ENCODE data around the gene DCUN1D2.

The DCUN1D2 gene

GRCh38 chr13:113428469-113428865, 62.0 kb downstream of the DCUN1D2 start:
- in situ Hi-C loops (cut with HindIII; ENCODE audit: low sequenced_read_pairs): no loop called here

- in situ Hi-C loops (cut with HindIII; ENCODE audit: low sequenced_read_pairs): no loop called here
These were observed 62.7 kb downstream of the DCUN1D2 start for GRCh38 chr13:113427562-113428468.

GRCh38 chr13:113426591-113426986, 63.9 kb downstream of the DCUN1D2 start:
- in situ Hi-C loops (cut with HindIII; ENCODE audit: low sequenced_read_pairs): no loop called here

GRCh38 chr13:113425941-113426590, 64.4 kb downstream of the DCUN1D2 start:
- in situ Hi-C loops (cut with HindIII; ENCODE audit: low sequenced_read_pairs): no loop called here

- in situ Hi-C loops (cut with HindIII; ENCODE audit: low sequenced_read_pairs): no loop called here
These were observed 66.9 kb downstream of the DCUN1D2 start for GRCh38 chr13:113423520-113424163.

GRCh38 chr13:113422807-113423519, 67.5 kb downstream of the DCUN1D2 start:
- in situ Hi-C loops (cut with HindIII; ENCODE audit: low sequenced_read_pairs): no loop called here

- in situ Hi-C loops (cut with HindIII; ENCODE audit: low sequenced_read_pairs): no loop called here
These were observed 68.7 kb downstream of the DCUN1D2 start for GRCh38 chr13:113421673-113422270.

- in situ Hi-C loops (cut with HindIII; ENCODE audit: low sequenced_read_pairs): no loop called here
These were observed 69.5 kb downstream of the DCUN1D2 start for GRCh38 chr13:113420833-113421600.

- in situ Hi-C loops (cut with HindIII; ENCODE audit: low sequenced_read_pairs): no loop called here
These were observed 70.3 kb downstream of the DCUN1D2 start for GRCh38 chr13:113420232-113420631.

- in situ Hi-C loops (cut with HindIII; ENCODE audit: low sequenced_read_pairs): no loop called here
These were observed 70.8 kb downstream of the DCUN1D2 start for GRCh38 chr13:113419531-113420193.

GRCh38 chr13:113418722-113419049, 71.8 kb downstream of the DCUN1D2 start:
- in situ Hi-C loops (cut with HindIII; ENCODE audit: low sequenced_read_pairs): no loop called here

GRCh38 chr13:113417836-113418721, 72.4 kb downstream of the DCUN1D2 start:
- in situ Hi-C loops (cut with HindIII; ENCODE audit: low sequenced_read_pairs): no loop called here

GRCh38 chr13:113417008-113417751, 73.3 kb downstream of the DCUN1D2 start:
- in situ Hi-C loops (cut with HindIII; ENCODE audit: low sequenced_read_pairs): no loop called here

- in situ Hi-C loops (cut with HindIII; ENCODE audit: low sequenced_read_pairs): no loop called here
These were observed 74.7 kb downstream of the DCUN1D2 start for GRCh38 chr13:113415825-113416224.

- in situ Hi-C loops (cut with HindIII; ENCODE audit: low sequenced_read_pairs): no loop called here
These were observed 75.5 kb downstream of the DCUN1D2 start for GRCh38 chr13:113415032-113415431.

- in situ Hi-C loops (cut with HindIII; ENCODE audit: low sequenced_read_pairs): no loop called here
These were observed 76.2 kb downstream of the DCUN1D2 start for GRCh38 chr13:113414335-113414734.

- in situ Hi-C loops (cut with HindIII; ENCODE audit: low sequenced_read_pairs): no loop called here
These were observed 76.6 kb downstream of the DCUN1D2 start for GRCh38 chr13:113413898-113414282.

All from DLD1 (cell line).